Astrocyte of the spinal cord (primary cell): Measurements from ENCODE around the gene ABHD5.

Experiments
- DNase-seq: peaks from one replicate; pipeline ENCODE4 v3.0.0; 2011; ENCODE audit warnings: low read depth, low spot score
- H3K4me3 ChIP-seq: 2 replicates; pipeline ENCODE4 v1.5.1; 2011; ENCODE audit warnings: low read depth, mild to moderate bottlenecking, low read length, moderate library complexity
- in situ Hi-C: cut with HindIII; loops from 2 replicates; pipeline ENCODE4 v1.10.0; 2017; ENCODE audit warnings: low sequenced_read_pairs
- TF ChIP-seq, protein P1 (sequence below): IDR thresholded peaks from 2 replicates; pipeline ENCODE4 v1.5.1; 2012; ENCODE audit warnings: low read depth, mild to moderate bottlenecking, low read length, inconsistent platforms

The ABHD5 gene

DNA sequence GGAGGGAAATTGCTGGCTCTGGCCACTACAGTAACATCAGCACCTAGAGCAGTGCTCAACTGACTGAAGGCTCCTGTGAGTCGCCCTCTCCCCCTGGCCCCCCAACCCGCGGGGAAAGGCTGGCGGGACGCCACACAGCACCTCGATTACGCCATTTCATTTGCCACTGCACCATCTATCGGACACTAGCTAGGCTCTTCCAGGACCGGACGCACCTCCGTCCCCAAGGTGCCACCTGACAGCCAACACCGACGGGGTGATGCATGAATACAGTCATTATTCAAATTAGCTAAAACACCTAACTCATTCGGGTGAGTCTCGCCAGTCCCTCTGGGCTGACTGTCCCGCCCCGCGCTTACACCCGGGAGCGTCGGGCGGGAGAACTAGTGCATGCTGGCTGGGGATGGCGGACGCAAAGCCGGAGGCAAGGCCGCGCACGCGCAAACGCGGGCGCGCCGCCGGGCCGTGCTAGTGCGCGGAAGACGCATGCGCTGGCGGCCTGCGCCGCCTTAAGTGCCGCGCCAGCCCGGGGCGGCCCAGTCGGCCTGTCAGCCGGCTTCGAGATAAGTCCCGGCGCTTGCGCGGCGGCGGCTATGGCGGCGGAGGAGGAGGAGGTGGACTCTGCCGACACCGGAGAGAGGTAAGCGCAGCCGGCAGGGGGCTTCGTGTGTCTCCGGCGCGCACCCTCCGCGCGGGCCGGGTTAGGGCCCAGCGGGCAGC lies at the start of gene ABHD5:
Gene ABHD5 (plus strand): TSS at position 539 of the 720 bp plus-strand sequence. CDS start 55 bp downstream, at position 594.
- peak; percentile 97 for DNase-seq
- in situ Hi-C loops, result no loop called here

DNA sequence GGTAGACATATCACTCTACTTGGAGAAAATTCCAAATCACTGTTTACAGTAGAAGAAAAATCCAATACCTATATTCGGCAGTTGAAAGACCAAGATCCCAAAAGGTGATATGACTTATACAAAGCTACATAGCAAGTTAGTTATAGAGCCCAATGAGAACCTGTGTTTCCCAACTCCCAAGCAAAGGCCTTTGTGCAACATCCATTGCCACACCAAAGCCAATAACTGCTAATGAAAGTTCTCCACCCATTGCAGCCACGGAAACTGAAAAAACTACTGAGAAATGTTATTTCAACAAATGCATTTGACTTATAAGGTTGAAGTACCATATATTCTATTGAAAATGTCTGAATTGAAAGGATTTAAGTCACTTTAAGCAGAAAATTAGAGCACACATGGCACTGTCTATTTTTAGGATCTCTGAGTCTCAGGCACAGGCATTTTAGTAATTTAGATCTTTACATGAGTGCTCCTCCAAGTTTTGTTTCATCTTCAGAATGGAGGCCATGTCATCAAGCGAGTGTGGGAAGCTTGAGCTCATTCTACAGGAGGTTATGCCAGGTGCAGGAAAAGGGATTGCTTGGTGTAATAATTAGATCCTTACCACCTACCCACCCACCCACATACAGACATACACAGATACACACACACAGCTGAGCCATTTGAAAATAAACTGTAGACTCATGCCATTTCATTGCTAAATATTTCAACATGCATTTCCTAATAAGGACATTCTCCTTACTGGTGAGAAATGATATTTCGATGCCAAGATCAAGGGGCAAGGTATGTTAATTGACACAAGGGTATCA lies 49.2 kb upstream of the ABHD5 start:
- no peak for DNase-seq
- TF ChIP-seq, protein P1, sequence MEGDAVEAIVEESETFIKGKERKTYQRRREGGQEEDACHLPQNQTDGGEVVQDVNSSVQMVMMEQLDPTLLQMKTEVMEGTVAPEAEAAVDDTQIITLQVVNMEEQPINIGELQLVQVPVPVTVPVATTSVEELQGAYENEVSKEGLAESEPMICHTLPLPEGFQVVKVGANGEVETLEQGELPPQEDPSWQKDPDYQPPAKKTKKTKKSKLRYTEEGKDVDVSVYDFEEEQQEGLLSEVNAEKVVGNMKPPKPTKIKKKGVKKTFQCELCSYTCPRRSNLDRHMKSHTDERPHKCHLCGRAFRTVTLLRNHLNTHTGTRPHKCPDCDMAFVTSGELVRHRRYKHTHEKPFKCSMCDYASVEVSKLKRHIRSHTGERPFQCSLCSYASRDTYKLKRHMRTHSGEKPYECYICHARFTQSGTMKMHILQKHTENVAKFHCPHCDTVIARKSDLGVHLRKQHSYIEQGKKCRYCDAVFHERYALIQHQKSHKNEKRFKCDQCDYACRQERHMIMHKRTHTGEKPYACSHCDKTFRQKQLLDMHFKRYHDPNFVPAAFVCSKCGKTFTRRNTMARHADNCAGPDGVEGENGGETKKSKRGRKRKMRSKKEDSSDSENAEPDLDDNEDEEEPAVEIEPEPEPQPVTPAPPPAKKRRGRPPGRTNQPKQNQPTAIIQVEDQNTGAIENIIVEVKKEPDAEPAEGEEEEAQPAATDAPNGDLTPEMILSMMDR, result no peak
- H3K4me3 ChIP-seq, result no peak overlapping the region
- in situ Hi-C loops, result no loop called here

More for the DNA sequence above, at the start of gene ABHD5:
- H3K4me3 ChIP-seq, result peak within 1 kb of the TSS; percentile 67
- TF ChIP-seq, protein P1, result peak; percentile 20

DNA sequence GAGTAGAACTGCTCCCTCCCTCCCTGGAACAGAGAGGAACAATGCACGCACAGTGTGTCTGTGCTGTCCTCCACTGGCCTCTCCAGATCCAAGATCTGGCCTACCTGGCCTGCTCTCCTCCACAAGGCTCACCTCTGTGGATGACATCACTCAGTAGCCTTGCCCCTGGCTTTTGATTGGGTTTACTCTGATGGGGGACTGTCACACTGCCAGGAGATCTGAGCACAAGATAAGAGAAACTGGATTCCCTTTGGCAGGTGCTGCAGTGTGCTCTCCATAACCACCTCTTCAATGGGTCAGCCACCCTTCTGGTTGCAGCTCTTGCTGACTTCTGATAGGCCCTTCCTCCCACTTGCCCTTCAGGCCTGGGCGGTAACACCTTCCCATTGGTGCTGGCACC lies 46.3 kb upstream of the ABHD5 start:
- TF ChIP-seq, protein P1, result no peak
- H3K4me3 ChIP-seq, result no peak overlapping the region
- DNase-seq, result no peak
- in situ Hi-C loops, result no loop called here

DNA sequence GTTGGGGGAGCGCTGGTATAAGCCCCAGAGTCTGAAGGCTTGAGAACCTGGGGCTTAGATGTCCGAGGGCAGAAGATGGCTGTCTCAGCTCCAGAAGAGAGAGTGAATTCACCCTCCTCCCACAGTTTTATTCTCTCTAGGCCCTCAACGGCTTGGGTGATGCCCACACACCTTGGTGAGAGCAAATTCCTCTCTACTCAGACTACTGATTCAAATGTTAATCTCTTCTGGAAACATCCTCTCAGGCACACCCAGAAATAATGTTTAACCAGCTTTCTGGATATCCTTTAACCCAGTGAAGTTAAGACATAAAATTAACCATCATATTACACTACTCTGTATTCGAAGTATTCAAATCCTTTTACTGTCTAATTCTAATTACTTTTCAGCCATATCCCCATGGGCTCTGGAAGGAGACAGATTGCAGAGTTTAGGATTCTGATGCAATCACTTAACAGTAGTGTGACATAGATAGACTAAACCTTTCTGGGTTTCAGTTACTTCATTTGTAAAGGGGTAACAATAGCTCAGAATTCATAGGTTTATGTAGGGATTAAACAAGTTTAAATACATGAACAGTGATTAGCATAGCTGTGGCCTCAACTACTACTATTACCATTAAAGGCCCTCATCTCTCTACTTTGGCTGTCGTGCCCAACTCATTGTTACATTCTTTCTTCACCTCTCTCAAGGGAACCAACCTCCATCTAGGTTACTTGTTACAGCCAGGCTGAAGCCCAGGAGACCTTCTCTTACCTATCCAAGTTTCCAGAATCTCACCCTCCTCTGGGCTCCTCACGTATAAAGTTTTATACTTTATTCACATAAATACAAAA lies 43.2 kb upstream of the ABHD5 start:
- TF ChIP-seq, protein P1, result no peak
- in situ Hi-C loops, result no loop called here
- no peak overlapping the region for H3K4me3 ChIP-seq
- no peak for DNase-seq

DNA sequence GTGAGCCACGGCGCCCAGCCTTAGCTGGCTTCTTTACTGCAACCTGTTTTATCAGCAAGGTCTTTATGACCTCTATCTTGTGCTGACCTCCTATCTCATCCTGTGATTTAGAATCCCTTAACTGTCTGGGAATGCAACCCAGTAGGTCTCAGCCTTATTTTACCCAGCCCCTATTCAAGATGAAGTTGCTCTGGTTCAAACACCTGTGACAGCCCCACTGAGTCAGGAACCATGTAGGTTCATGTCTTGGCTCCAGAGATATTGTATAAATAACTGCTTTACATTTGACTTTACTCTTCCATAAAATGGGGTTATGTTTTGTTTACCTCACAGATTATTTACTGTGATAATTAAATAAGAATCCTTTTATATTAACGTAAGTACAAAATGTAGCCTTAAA lies 41.8 kb upstream of the ABHD5 start:
- no peak overlapping the region for H3K4me3 ChIP-seq
- no peak for DNase-seq
- in situ Hi-C loops, result no loop called here
- TF ChIP-seq, protein P1, result no peak

DNA sequence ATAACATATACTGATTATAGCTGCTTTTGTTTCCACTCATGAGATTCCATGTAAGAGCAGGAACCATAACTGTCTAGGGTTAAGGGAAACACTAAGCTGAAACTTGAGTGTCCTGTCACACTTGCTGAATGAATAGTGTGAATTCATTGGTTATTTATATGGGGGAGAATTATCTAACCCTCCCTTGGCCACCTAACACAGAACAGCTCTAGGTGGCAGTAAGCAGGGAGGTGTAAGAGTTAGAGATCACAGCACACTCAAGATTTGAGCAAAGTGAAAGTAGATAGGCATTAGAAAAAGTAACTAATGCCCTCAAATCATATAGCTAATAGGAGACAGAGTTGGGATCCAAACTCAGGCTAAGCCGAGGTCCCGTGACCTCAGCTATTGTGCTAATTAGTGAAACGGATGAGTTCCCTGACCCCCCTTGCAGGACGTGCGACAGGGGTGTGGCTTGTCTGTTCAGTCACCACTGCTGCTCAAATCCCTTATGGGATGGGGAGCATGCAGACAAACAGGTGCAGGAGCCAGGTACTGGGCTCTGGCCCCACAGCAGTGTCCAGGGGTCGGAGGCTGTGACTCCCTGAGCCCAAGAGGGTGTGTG lies 41.3 kb upstream of the ABHD5 start:
- in situ Hi-C loops, result no loop called here
- TF ChIP-seq, protein P1, result no peak
- no peak overlapping the region for H3K4me3 ChIP-seq
- no peak for DNase-seq
